ENCODE data around the gene FOSL2.

FOSL2 gene

DNA sequence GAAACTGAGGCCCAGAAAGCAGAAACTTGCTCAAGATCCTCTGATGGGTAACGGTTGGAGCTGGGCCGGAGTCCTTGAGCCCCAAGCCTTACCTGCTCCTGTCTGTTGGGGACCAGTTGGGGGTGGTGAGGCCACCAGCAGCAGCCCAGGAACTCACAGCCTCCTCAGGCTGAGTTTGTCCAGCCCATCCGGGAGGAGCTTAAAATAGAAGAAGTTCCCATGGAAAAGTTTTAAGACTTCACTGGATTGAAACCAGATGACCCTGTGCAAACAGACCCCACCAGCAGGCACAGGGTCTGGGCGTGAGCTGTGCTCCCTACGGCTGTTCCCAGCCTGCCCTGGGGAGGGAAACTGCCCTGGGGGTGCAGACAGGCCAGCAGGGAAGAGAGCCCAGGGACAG, 40.6 kb upstream of the FOSL2 start:
- DNase-seq (ENCODE audit: low read depth in 1 of 2, low spot score in 1 of 2) = no peak
- no peak overlapping the region for H3K4me3 ChIP-seq (replicated peaks; ENCODE audit: insufficient read depth, low read length)
- no peaks in the 10 kb centered on the region for H3K27me3 ChIP-seq (ENCODE audit: insufficient read depth, poor library complexity, severe bottlenecking)
- TF ChIP-seq SPI1 (IDR thresholded peaks at IDR 0.05; ENCODE audit: borderline replicate concordance, low read depth) = no peak
- TF ChIP-seq GABPA (IDR thresholded peaks at IDR 0.05; ENCODE audit: low read depth) = no peak
- TF ChIP-seq POLR2AphosphoS5 (IDR thresholded peaks at IDR 0.05; ENCODE audit: low read depth) = no peak
- TF ChIP-seq, protein P1, sequence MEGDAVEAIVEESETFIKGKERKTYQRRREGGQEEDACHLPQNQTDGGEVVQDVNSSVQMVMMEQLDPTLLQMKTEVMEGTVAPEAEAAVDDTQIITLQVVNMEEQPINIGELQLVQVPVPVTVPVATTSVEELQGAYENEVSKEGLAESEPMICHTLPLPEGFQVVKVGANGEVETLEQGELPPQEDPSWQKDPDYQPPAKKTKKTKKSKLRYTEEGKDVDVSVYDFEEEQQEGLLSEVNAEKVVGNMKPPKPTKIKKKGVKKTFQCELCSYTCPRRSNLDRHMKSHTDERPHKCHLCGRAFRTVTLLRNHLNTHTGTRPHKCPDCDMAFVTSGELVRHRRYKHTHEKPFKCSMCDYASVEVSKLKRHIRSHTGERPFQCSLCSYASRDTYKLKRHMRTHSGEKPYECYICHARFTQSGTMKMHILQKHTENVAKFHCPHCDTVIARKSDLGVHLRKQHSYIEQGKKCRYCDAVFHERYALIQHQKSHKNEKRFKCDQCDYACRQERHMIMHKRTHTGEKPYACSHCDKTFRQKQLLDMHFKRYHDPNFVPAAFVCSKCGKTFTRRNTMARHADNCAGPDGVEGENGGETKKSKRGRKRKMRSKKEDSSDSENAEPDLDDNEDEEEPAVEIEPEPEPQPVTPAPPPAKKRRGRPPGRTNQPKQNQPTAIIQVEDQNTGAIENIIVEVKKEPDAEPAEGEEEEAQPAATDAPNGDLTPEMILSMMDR (IDR thresholded peaks at IDR 0.05; ENCODE audit: insufficient read depth, low read length) = no peak
- no peak for TF ChIP-seq REST (IDR thresholded peaks at IDR 0.05; ENCODE audit: insufficient replicate concordance, low read depth)
- no peak overlapping the region for H3K27ac ChIP-seq (replicated peaks)

GRCh38 chr2:28352610-28353195, 40.0 kb upstream of the FOSL2 start:
- Histone ChIP-seq H3K27me3 (ENCODE audit: insufficient read depth, poor library complexity, severe bottlenecking) (no peaks in the 10 kb centered on the region), H3K4me3 (replicated peaks; ENCODE audit: insufficient read depth, low read length) (no peak overlapping the region), H3K27ac (replicated peaks) (no peak overlapping the region)
- TF ChIP-seq POLR2AphosphoS5 (IDR thresholded peaks at IDR 0.05; ENCODE audit: low read depth) (no peak), SPI1 (IDR thresholded peaks at IDR 0.05; ENCODE audit: borderline replicate concordance, low read depth) (no peak), GABPA (IDR thresholded peaks at IDR 0.05; ENCODE audit: low read depth) (no peak), REST (IDR thresholded peaks at IDR 0.05; ENCODE audit: insufficient replicate concordance, low read depth) (no peak)
- TF ChIP-seq, protein P1 (IDR thresholded peaks at IDR 0.05; ENCODE audit: insufficient read depth, low read length) = no peak
- no peak for DNase-seq (ENCODE audit: low read depth in 1 of 2, low spot score in 1 of 2)

DNA sequence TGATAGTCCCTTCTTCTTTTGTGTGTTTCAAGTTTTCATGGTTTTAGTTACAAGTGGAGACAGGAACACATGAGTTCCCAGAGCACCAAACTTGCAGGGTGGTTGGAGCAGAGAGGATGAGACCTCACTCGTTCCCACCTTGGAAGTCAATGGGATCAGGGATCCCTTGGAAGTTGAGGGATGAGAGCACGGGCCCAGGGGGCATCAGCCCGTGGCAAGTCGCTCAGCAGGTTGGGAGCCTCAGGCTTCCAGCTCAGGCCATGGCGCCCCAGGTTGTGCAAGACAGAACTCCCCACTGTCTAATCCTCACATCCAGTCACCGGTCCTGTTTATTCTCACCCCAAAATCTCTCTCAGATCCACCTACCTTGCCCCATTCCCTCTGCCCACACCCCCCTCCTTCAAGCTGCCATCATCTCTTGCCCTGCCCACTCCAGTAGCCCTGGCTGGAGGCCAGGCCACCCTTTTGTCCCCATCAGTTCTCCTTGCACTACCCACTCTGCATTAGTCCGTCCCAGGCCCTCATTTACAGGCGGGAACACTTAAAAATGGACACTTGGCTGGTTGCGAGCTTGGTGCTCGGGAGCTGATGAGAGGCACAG, 37.6 kb upstream of the FOSL2 start:
- no peaks in the 10 kb centered on the region for H3K27me3 ChIP-seq (ENCODE audit: insufficient read depth, poor library complexity, severe bottlenecking)
- no peak for DNase-seq (ENCODE audit: low read depth in 1 of 2, low spot score in 1 of 2)
- no peak overlapping the region for H3K4me3 ChIP-seq (replicated peaks; ENCODE audit: insufficient read depth, low read length)
- H3K27ac ChIP-seq (replicated peaks) = no peak overlapping the region
- TF ChIP-seq, protein P1 (IDR thresholded peaks at IDR 0.05; ENCODE audit: insufficient read depth, low read length) = no peak
- TF ChIP-seq SPI1 (IDR thresholded peaks at IDR 0.05; ENCODE audit: borderline replicate concordance, low read depth) (no peak), GABPA (IDR thresholded peaks at IDR 0.05; ENCODE audit: low read depth) (no peak), POLR2AphosphoS5 (IDR thresholded peaks at IDR 0.05; ENCODE audit: low read depth) (no peak), REST (IDR thresholded peaks at IDR 0.05; ENCODE audit: insufficient replicate concordance, low read depth) (no peak)

Measured in HL-60 (cell line).